Measurements from ENCODE around the gene HMGN1.

DNA sequence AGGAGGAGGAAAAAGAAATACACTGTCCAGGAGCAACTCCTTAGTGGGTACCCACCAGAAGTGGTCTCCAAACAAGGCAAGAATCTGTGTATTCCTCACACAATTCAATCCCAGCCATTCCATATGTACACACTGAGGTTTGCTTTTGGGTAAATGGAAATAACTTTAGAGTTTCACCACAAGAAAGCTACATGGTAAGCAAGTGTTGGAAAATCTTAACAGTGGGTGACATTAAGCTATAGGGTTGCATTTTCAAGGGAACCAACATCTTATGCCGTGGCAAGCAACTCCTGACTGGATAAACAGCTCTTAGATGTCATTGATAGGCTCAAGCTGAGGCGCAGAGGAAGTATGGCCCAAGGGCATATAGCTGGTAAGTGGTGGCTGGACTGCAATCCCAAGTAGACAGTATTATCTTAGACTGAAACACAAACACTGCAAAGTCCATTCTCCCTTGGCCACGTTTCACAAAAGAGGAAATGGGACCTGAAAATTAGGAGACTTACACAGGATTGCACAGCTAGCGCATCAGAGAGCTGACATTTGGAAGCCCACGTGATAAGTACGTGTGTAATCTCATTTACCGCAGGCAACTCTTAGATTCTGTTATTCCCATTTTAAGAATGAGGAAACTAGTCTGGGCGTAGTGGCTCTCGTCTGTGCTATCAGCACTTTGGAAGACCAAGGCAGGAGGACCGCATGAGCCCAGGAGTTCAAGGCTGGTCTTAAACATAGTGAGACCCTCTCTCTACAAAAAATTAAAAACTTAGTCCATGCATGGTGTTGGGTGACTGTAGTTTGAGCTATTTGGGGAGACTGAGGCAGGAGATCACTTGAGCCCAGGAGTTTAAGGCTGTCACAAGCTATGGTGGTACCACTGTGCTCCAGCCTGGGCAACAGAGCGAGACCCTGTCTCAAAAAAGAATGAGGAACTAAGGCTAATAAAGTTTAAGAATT, 31.5 kb downstream of the HMGN1 start:
- TF ChIP-seq POLR2AphosphoS5 (IDR thresholded peaks at IDR 0.05; ENCODE audit: low read depth, low read length) = no peak
- no peak for TF ChIP-seq FOXP2 (optimal IDR thresholded peaks at IDR 0.05; ENCODE audit: borderline replicate concordance, extremely low read depth, extremely low read length, insufficient read depth)
